ENCODE data around the gene GALNT7. TPM values are rescaled to one million over a fixed set of nuclear protein-coding genes. Genes with fewer than 3 reads are reported as not detected.

The GALNT7 gene
- total RNA-seq, 4 donors from 2014 or later: 7.6 to 11.4 (median 9.5) TPM

GRCh38 chr4:173205656-173206055 lies 37.0 kb downstream of the GALNT7 start:
- ATAC-seq (ENCODE audit: low FRiP score) (no peak), DNase-seq (ENCODE audit: low spot score) (no peak)
- TF ChIP-seq CTCF (IDR thresholded peaks at IDR 0.05): no peak

GRCh38 chr4:173208420-173208819 lies 39.8 kb downstream of the GALNT7 start:
- TF ChIP-seq CTCF (IDR thresholded peaks at IDR 0.05): no peak
- ATAC-seq (ENCODE audit: low FRiP score) (no peak), DNase-seq (ENCODE audit: low spot score) (no peak)

GRCh38 chr4:173211222-173211621 lies 42.6 kb downstream of the GALNT7 start:
- DNase-seq (ENCODE audit: low spot score): no peak
- TF ChIP-seq CTCF (IDR thresholded peaks at IDR 0.05): no peak
- ATAC-seq (ENCODE audit: low FRiP score): no peak

GRCh38 chr4:173211838-173212237 lies 43.2 kb downstream of the GALNT7 start:
- DNase-seq (ENCODE audit: low spot score): no peak
- no peak for TF ChIP-seq CTCF (IDR thresholded peaks at IDR 0.05)
- ATAC-seq (ENCODE audit: low FRiP score): no peak

- TF ChIP-seq CTCF (IDR thresholded peaks at IDR 0.05): no peak
- no peak for ATAC-seq (ENCODE audit: low FRiP score)
- DNase-seq (ENCODE audit: low spot score): no peak
Observed at GRCh38 chr4:173212379-173212778, 43.8 kb downstream of the GALNT7 start.

GRCh38 chr4:173213296-173213695 lies 44.7 kb downstream of the GALNT7 start:
- TF ChIP-seq CTCF (IDR thresholded peaks at IDR 0.05): no peak
- DNase-seq (ENCODE audit: low spot score) (no peak), ATAC-seq (ENCODE audit: low FRiP score) (no peak)

- ATAC-seq (ENCODE audit: low FRiP score): no peak
- DNase-seq (ENCODE audit: low spot score): no peak
- no peak for TF ChIP-seq CTCF (IDR thresholded peaks at IDR 0.05)
Observed at GRCh38 chr4:173214231-173214630, 45.6 kb downstream of the GALNT7 start.
